Ovary (tissue), 3 donors: ENCODE results near the gene CPA1.

Experiments
- CTCF ChIP-seq, 3 donors: fragments of 450-650 bp in 2 of 3; fragments of 200-600 bp in 1 of 3; IDR thresholded peaks; one replicate each; pipeline versions ENCODE4 v1.5.1 to v1.8.0; 2016 to 2022; ENCODE audit warnings: antibody characterized with exemption in 3 of 3, mild to moderate bottlenecking in 1 of 3
- EP300 ChIP-seq: sonication (generic); formaldehyde crosslinking; IDR thresholded peaks from one replicate; pipeline ENCODE4 v1.6.1; 2017; ENCODE audit warnings: antibody characterized with exemption
- POLR2A ChIP-seq: fragments of 450-650 bp; IDR thresholded peaks from one replicate; pipeline ENCODE4 v1.6.1; 2017; ENCODE audit warnings: antibody characterized with exemption, mild to moderate bottlenecking, moderate library complexity
- donor health status: DM: no; HTN: no; CAD: no.

- no peak for TF ChIP-seq POLR2A
- TF ChIP-seq CTCF (IDR thresholded peaks at IDR 0.05) = no peak
- TF ChIP-seq EP300 = no peak
Measured at GRCh38 chr7:130384841-130385599, 4.7 kb downstream of the CPA1 start.
